RWPE1 (cell line): ENCODE data around the gene TMEM80.
A peak's percentile ranks its signal among the peaks of the same experiment; 100 is the strongest.

Experiments used
- CTCF ChIA-PET: fragments of 350-600 bp; sonication (Branson Sonifier 250); formaldehyde crosslinking; extraction: SDS; loops from one replicate; lab custom pipeline; 2021; lab: Yijun Ruan, JAX
- POLR2A ChIA-PET: fragments of 400-600 bp; formaldehyde crosslinking; extraction: SDS; loops from one replicate; lab custom pipeline; 2020; ENCODE audit warnings: antibody characterized with exemption; ENCODE audit not compliant: low non-redundant PET; lab: Yijun Ruan, JAX
- DNase-seq: peaks from one replicate; pipeline ENCODE4 v3.0.0; 2012; ENCODE audit warnings: low spot score
- H3K27ac ChIP-seq: fragments of 450-650 bp; 2 replicates; pipeline ENCODE4 v1.5.1; 2017
- CTCF ChIP-seq: fragments of 450-650 bp; conservative IDR thresholded peaks from 2 replicates; pipeline ENCODE4 v1.5.1; 2017; ENCODE audit warnings: low read depth, mild to moderate bottlenecking

Gene TMEM80

GRCh38 chr11:679271-680207 lies 16.1 kb upstream of the TMEM80 start:
- peak overlapping the region; percentile 5 for H3K27ac ChIP-seq
- DNase-seq = no peak
- TF ChIP-seq CTCF = no peak
- ChIA-PET CTCF (interaction anchor here (0.6 kb wide), 2 partner anchors 48 to 212 kb away, joined by 3 read pairs; no protein-coding TSS in a partner anchor), POLR2A (no interaction called here)

GRCh38 chr11:680476-680875 lies 15.1 kb upstream of the TMEM80 start:
- TF ChIP-seq CTCF = no peak
- DNase-seq = no peak
- peak overlapping the region; percentile 4 for H3K27ac ChIP-seq
- ChIA-PET POLR2A (no interaction called here), CTCF (no interaction called here)

DNA sequence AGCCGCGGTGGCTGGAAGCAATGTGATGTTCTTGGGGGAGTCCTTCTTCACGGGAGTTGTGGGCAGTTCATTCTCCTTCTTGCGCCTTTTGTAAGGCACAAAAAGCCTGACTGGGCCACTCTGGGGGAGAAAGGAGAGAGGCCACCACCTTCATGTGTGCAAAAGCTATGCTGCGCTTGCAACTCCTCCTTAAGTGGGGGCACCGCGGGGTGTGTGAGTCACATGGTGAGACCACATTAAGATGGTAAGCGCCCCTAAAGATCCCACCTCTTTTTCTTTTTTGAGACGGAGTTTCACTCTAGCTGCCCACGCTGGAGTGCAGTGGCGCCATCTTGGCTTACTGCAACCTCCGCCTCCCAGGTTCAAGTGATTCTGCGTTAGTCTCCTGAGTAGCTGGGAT lies 14.6 kb upstream of the TMEM80 start:
- no peak for DNase-seq

DNA sequence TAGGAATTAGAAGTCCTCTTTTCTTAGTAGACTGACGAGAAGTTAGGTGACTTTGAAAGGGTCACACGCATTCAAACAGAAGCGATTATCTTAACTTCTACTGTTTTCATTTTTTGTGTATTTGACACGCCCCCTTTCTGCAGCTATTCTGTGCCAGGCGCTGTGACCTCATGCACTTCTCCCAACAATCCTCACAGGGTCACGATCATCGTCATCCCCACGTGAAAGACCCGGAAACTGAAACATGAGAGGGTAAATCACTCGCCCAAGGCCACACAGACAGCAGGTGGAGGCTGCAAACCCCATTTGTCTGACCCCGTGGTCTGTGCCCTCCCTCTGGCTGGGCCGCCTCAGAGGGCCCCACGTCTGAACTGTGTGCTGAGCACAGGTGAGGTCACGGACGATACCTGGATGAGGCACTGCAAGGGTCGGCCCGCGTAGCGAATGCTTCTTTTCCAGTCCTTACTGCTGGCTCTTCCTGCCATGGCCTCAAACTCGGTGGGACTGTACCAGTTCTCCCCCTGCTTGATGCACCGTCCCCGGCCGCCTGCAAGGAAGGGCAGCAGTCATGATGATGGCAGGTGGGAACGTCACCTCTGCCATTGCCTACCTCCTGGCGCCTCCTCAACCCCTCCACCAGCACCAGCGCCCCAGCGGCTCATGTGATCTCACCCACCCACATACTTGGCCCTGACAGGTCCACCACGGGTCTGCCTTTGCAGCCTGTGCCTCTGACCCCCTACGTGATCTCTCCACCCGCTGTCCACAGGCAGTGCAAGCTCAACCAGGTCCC lies 9.0 kb upstream of the TMEM80 start:
- TF ChIP-seq CTCF = no peak
- H3K27ac ChIP-seq = peak overlapping the region; percentile 17
- ChIA-PET POLR2A (no interaction called here), CTCF (interaction anchor here (0.6 to 0.7 kb wide), 2 partner anchors 79 to 886 kb away, joined by 3 read pairs; partner anchors contain the start of gene DUSP8)
- DNase-seq = no peak

More for the DNA sequence above, 14.6 kb upstream of the TMEM80 start:
- no peak for TF ChIP-seq CTCF
- POLR2A ChIA-PET = interaction anchor here (0.7 kb wide), 1 partner anchor 259 kb away, joined by 3 read pairs; no protein-coding TSS in a partner anchor
- H3K27ac ChIP-seq = peak overlapping the region; percentile 4
- CTCF ChIA-PET = no interaction called here

- no peak overlapping the region for H3K27ac ChIP-seq
- DNase-seq = no peak
- POLR2A ChIA-PET = no interaction called here
- no peak for TF ChIP-seq CTCF
- CTCF ChIA-PET = interaction anchor here (0.7 kb wide), 1 partner anchor 78 kb away, joined by 3 read pairs; no protein-coding TSS in a partner anchor
These were observed 7.9 kb upstream of the TMEM80 start for GRCh38 chr11:687751-688150.

DNA sequence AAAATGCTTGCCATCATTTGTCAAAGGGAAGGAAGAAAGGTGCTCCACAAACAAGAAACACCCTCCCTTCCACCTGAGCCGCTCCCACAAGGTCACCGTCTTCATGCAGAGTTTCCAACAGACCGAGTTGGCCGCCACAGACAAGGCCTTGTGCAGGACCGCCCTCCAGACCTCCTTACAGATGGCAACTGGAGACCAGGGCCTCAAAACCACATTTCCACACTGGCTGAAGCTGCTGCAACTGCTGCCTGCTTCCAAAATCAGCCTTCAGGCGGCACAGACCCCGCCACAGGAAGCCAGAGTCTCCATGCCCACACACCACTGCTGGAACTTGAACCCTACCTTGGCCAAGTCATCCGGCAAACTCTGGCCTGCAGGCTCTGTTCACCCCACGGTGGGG lies 6.9 kb upstream of the TMEM80 start:
- POLR2A ChIA-PET = no interaction called here
- no peak for DNase-seq
- no peak for TF ChIP-seq CTCF
- CTCF ChIA-PET = no interaction called here
- H3K27ac ChIP-seq = peak overlapping the region; percentile 13; the same call in 1 of the 2 replicates
